H1 (cell line): ENCODE data around the gene KCNQ1. TPM values are rescaled to one million over a fixed set of nuclear protein-coding genes. Genes with fewer than 3 reads are reported as not detected.

Source experiments
- CTCF ChIA-PET: fragments of 300-600 bp; sonication (Branson Sonifier 250); formaldehyde crosslinking; loops from one replicate; lab custom pipeline; 2021; ENCODE audit not compliant: partially characterized antibody; lab: Charles Lee
- POLR2A ChIA-PET: fragments of 300-600 bp; sonication (Branson Sonifier 250); formaldehyde crosslinking; loops from one replicate; lab custom pipeline; 2021; ENCODE audit warnings: inconsistent platforms; ENCODE audit not compliant: partially characterized antibody; lab: Charles Lee
- DNase-seq, 2 experiments: peaks; one replicate each; pipeline versions ENCODE4 v3.0.0 to v3.0.0-alpha.2; 2010 to 2022; ENCODE audit warnings: low spot score in 2 of 2, low read depth in 1 of 2, mixed read lengths in 1 of 2
- FAIRE-seq: peaks from 2 replicates; lab custom pipeline; 2011; peaks lifted over from hg19 to GRCh38; lab: Jason Lieb, UNC
- H2AFZ ChIP-seq: 2 replicates; pipeline ENCODE4 v1.8.1; 2012; ENCODE audit warnings: low read length, inconsistent platforms
- H2AK5ac ChIP-seq: 2 replicates; pipeline ENCODE4 v1.6.1; 2013; ENCODE audit warnings: low read depth, low read length
- H2BK120ac ChIP-seq: replicated peaks from 2 replicates; pipeline ENCODE3; 2013; ENCODE audit warnings: low read depth, low read length, inconsistent platforms
- H2BK12ac ChIP-seq: 2 replicates; pipeline ENCODE4 v1.6.1; 2013; ENCODE audit warnings: low read depth, low read length
- H2BK15ac ChIP-seq: 2 replicates; pipeline ENCODE4 v1.6.1; 2013; ENCODE audit warnings: low read length
- H2BK20ac ChIP-seq: 2 replicates; pipeline ENCODE4 v1.6.1; 2013; ENCODE audit warnings: low read length
- H2BK5ac ChIP-seq: 2 replicates; pipeline ENCODE4 v1.6.1; 2013; ENCODE audit warnings: low read depth, low read length
- H3K14ac ChIP-seq: 2 replicates; pipeline ENCODE4 v1.6.1; 2013; ENCODE audit warnings: inconsistent platforms; ENCODE audit not compliant: insufficient read length
- H3K18ac ChIP-seq: 2 replicates; pipeline ENCODE4 v1.6.1; 2013; ENCODE audit warnings: low read length; ENCODE audit errors: extremely low read depth
- H3K23ac ChIP-seq: 2 replicates; pipeline ENCODE4 v1.6.1; 2013; ENCODE audit warnings: inconsistent platforms; ENCODE audit not compliant: insufficient read length
- H3K23me2 ChIP-seq: 2 replicates; pipeline ENCODE4 v1.6.1; 2013; ENCODE audit warnings: low read depth, low read length
- H3K27ac ChIP-seq: 2 replicates; pipeline ENCODE4 v1.6.1; 2011; ENCODE audit warnings: low read depth, low read length, inconsistent platforms
- H3K27me3 ChIP-seq, 4 experiments: replicated peaks in 1 of 4; 1 replicate in 1 of 4; 2 replicates in 3 of 4; pipeline versions ENCODE4 v1.6.1 to v1.8.1; 2011 to 2013; ENCODE audit warnings: low read length in 3 of 4, mild to moderate bottlenecking in 3 of 4, inconsistent platforms in 2 of 4, mixed read lengths in 2 of 4, moderate library complexity in 1 of 4; ENCODE audit not compliant: control insufficient read depth in 3 of 4, insufficient read depth in 3 of 4; ENCODE audit errors: extremely low read depth in 1 of 4
- H3K36me3 ChIP-seq, 4 experiments: 2 replicates each; pipeline versions ENCODE4 v1.6.1 to v1.8.1; 2011 to 2013; ENCODE audit warnings: mild to moderate bottlenecking in 4 of 4, low read length in 3 of 4, moderate library complexity in 2 of 4, control low read depth in 1 of 4, inconsistent platforms in 1 of 4; ENCODE audit not compliant: insufficient read depth in 4 of 4, control insufficient read depth in 2 of 4
- H3K4ac ChIP-seq: replicated peaks from 2 replicates; pipeline ENCODE3; 2013; ENCODE audit warnings: low read length, low read depth, mixed read lengths, inconsistent platforms; ENCODE audit not compliant: insufficient read length
- H3K4me1 ChIP-seq, 4 experiments: replicated peaks in 1 of 4; 1 replicate in 1 of 4; 2 replicates in 3 of 4; pipeline versions ENCODE4 v1.6.1 to v1.8.1; 2011 to 2013; ENCODE audit warnings: low read length in 3 of 4, inconsistent platforms in 2 of 4, mixed read lengths in 1 of 4; ENCODE audit not compliant: insufficient read depth in 4 of 4, control insufficient read depth in 3 of 4
- H3K4me2 ChIP-seq, 2 experiments: 2 replicates each; pipeline versions ENCODE4 v1.6.1 to v1.8.1; 2011 to 2013; ENCODE audit warnings: low read depth in 2 of 2, low read length in 2 of 2, control low read depth in 1 of 2, inconsistent platforms in 1 of 2, mild to moderate bottlenecking in 1 of 2; ENCODE audit not compliant: insufficient read depth in 1 of 2
- H3K4me3 ChIP-seq, 4 experiments: fragments of 200-600, 300-600 bp in 1 of 4; sonication (generic), shearing (Covaris generic), sonication (Bioruptor Twin) in 1 of 4; 2 replicates each; pipeline versions ENCODE4 v1.5.1 to v1.8.1; 2011 to 2016; ENCODE audit warnings: low read length in 4 of 4, low read depth in 3 of 4, control low read depth in 2 of 4, inconsistent platforms in 2 of 4, mild to moderate bottlenecking in 2 of 4, mixed read lengths in 1 of 4, moderate library complexity in 1 of 4; ENCODE audit not compliant: insufficient read depth in 2 of 4; ENCODE audit errors: extremely low read depth in 1 of 4
- H3K56ac ChIP-seq: replicated peaks from 2 replicates; pipeline ENCODE3; 2013; ENCODE audit warnings: low read depth, mild to moderate bottlenecking, mixed read lengths, low read length, inconsistent platforms; ENCODE audit not compliant: insufficient read length
- H3K79me1 ChIP-seq: 2 replicates; pipeline ENCODE4 v1.6.1; 2013; ENCODE audit warnings: low read depth, low read length, control low read depth
- H3K79me2 ChIP-seq, 2 experiments: 2 replicates each; pipeline versions ENCODE4 v1.6.1 to v1.8.1; 2012 to 2013; ENCODE audit warnings: low read length in 2 of 2, mild to moderate bottlenecking in 2 of 2, inconsistent platforms in 1 of 2; ENCODE audit not compliant: insufficient read depth in 2 of 2, control insufficient read depth in 1 of 2
- H3K9ac ChIP-seq, 4 experiments: replicated peaks in 1 of 4; 1 replicate in 1 of 4; 2 replicates in 3 of 4; pipeline versions ENCODE4 v1.6.1 to v1.8.1; 2011 to 2013; ENCODE audit warnings: low read depth in 3 of 4, low read length in 3 of 4, control low read depth in 2 of 4, mild to moderate bottlenecking in 2 of 4, moderate library complexity in 2 of 4, inconsistent platforms in 1 of 4; ENCODE audit errors: extremely low read depth in 1 of 4
- H3K9me3 ChIP-seq, 2 experiments: 2 replicates each; pipeline versions ENCODE4 v1.6.1 to v1.8.1; 2012 to 2013; ENCODE audit warnings: mild to moderate bottlenecking in 2 of 2, moderate library complexity in 2 of 2, control low read depth in 1 of 2, inconsistent platforms in 1 of 2, low read depth in 1 of 2, low read length in 1 of 2, mixed read lengths in 1 of 2; ENCODE audit not compliant: insufficient read depth in 2 of 2
- H4K20me1 ChIP-seq, 2 experiments: replicated peaks in 1 of 2; 2 replicates each; pipeline versions ENCODE3 to v1.8.1; 2011 to 2013; ENCODE audit warnings: inconsistent platforms in 2 of 2, low read length in 2 of 2, mild to moderate bottlenecking in 1 of 2; ENCODE audit not compliant: insufficient read depth in 2 of 2, control insufficient read depth in 1 of 2
- H4K5ac ChIP-seq: 2 replicates; pipeline ENCODE4 v1.6.1; 2013; ENCODE audit warnings: low read length, low read depth, mixed read lengths, inconsistent platforms; ENCODE audit not compliant: insufficient read length
- H4K8ac ChIP-seq: 2 replicates; pipeline ENCODE4 v1.8.0; 2013; ENCODE audit warnings: mild to moderate bottlenecking, moderate library complexity, low read length, inconsistent platforms; ENCODE audit not compliant: insufficient read depth; ENCODE audit errors: extremely low read depth
- H4K91ac ChIP-seq: replicated peaks from 2 replicates; pipeline ENCODE3; 2013; ENCODE audit warnings: low read length, mixed read lengths, inconsistent platforms; ENCODE audit not compliant: insufficient read length
- CHD1 ChIP-seq: IDR thresholded peaks from 2 replicates; pipeline ENCODE4 v1.6.1; 2012; ENCODE audit warnings: low read depth, low read length, improper control_type of control experiment
- EP300 ChIP-seq, 2 experiments: IDR thresholded peaks; 1 replicate in 1 of 2; 2 replicates in 1 of 2; pipeline ENCODE4 v1.6.1; 2011 to 2012; ENCODE audit warnings: low read depth in 2 of 2, low read length in 2 of 2, mild to moderate bottlenecking in 2 of 2, borderline replicate concordance in 1 of 2, inconsistent platforms in 1 of 2, moderate library complexity in 1 of 2
- FOSL1 ChIP-seq: IDR thresholded peaks from 2 replicates; pipeline ENCODE4 v1.6.1; 2011; ENCODE audit warnings: mild to moderate bottlenecking, low read depth, low read length, moderate library complexity; ENCODE audit not compliant: insufficient read depth
- GTF2F1 ChIP-seq: IDR thresholded peaks from 2 replicates; pipeline ENCODE4 v1.6.1; 2012; ENCODE audit warnings: low read depth, low read length, improper control_type of control experiment, borderline replicate concordance
- HDAC6 ChIP-seq: IDR thresholded peaks from one replicate; pipeline ENCODE4 v1.7.1; 2012; ENCODE audit warnings: low read depth, mild to moderate bottlenecking, inconsistent platforms, low read length, moderate library complexity
- MAFK ChIP-seq: IDR thresholded peaks from 2 replicates; pipeline ENCODE4 v1.6.1; 2012; ENCODE audit warnings: low read depth, mild to moderate bottlenecking, improper control_type of control experiment, low read length
- SUZ12 ChIP-seq: fragments of 200-600 bp; sonication (generic); IDR thresholded peaks from 2 replicates; pipeline ENCODE4 v1.6.1; 2012; ENCODE audit warnings: mild to moderate bottlenecking, inconsistent platforms, low read length, moderate library complexity, mixed read lengths
- WGBS, 2 experiments: shearing (Covaris generic) in 1 of 2; methylation state at CpG; one replicate each; pipeline versions ENCODE4 v1.1.6 to v1.1.7; 2013 to 2015; ENCODE audit warnings: low lambda C conversion rate in 2 of 2, mixed read lengths in 2 of 2, inconsistent platforms in 1 of 2, low coverage in 1 of 2, missing lambda C conversion rate in 1 of 2; ENCODE audit not compliant: insufficient replicate concordance in 2 of 2, insufficient coverage in 1 of 2, insufficient read length in 1 of 2; ENCODE audit errors: extremely low coverage in 1 of 2, missing lambda C conversion rate in 1 of 2; 5-methylcytosine and 5-hydroxymethylcytosine counted together
- polyA plus RNA-seq, 7 experiments: library from polyadenylated mRNA; depleted of rRNA in 3 of 7; stranded (reverse) in 5 of 7; unstranded in 2 of 7; fragments of >200 nt in 5 of 7; fragments of 200-250 nt in 2 of 7; gene quantifications; 1 replicate in 5 of 7; 2 replicates in 1 of 7; 4 replicates in 1 of 7; pipeline versions ENCODE4 v1.2.1 to v1.2.3, GENCODE V29; 2011 to 2013; ENCODE audit warnings: missing spikeins in 2 of 7, mixed read lengths in 2 of 7
- total RNA-seq: library from RNA; stranded (reverse); fragmentation: NEBNext Ultra II Directional; extraction: Animal tissue kit (Norgen Biotek cat#: 25700); gene quantifications from 2 replicates; pipeline ENCODE4 v1.2.1, GENCODE V29; 2021
- TF ChIP-seq, protein P1 (sequence below), 3 experiments: IDR thresholded peaks; 1 replicate in 2 of 3; 2 replicates in 1 of 3; pipeline versions ENCODE4 v1.5.1 to v1.6.1; 2011; ENCODE audit warnings: low read length in 3 of 3, mild to moderate bottlenecking in 3 of 3, inconsistent platforms in 2 of 3, low read depth in 1 of 3, moderate library complexity in 1 of 3; ENCODE audit not compliant: insufficient read depth in 1 of 3; ENCODE audit errors: control extremely low read depth in 1 of 3

KCNQ1 gene
- total and polyA plus RNA-seq, 2 of the 8 experiments (the other 6 are each of a cell fraction or from before 2014, with no cell fraction given) = 1.9 to 2.0 TPM

DNA sequence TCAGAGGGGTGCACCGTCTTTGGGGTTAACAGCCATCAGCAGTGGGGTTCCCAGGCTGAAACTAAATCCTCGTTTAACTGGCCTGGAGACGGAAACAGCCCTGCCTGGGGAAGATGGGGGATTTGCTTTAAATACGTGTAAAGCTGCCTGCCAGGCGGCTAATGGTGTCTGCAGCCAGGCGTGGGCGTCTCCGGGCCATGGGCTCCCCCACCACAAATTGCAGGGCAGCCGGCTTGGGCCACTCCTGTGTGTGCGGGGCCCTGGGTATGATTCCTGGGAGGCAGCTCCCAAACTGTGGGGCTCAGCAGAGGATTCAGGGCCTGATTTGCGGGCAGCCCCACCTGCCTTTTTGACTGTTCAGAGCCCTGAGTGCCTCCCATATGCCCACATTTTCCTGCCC is 110.5 kb downstream of the KCNQ1 start:
- H2BK12ac ChIP-seq = no peak overlapping the region
- no peak for TF ChIP-seq GTF2F1
- no peak for TF ChIP-seq EP300 (IDR thresholded peaks at IDR 0.05; ENCODE audit: borderline replicate concordance in 1 of 2, low read depth in 2 of 2, low read length in 2 of 2)
- TF ChIP-seq CHD1 = no peak
- TF ChIP-seq, protein P1, sequence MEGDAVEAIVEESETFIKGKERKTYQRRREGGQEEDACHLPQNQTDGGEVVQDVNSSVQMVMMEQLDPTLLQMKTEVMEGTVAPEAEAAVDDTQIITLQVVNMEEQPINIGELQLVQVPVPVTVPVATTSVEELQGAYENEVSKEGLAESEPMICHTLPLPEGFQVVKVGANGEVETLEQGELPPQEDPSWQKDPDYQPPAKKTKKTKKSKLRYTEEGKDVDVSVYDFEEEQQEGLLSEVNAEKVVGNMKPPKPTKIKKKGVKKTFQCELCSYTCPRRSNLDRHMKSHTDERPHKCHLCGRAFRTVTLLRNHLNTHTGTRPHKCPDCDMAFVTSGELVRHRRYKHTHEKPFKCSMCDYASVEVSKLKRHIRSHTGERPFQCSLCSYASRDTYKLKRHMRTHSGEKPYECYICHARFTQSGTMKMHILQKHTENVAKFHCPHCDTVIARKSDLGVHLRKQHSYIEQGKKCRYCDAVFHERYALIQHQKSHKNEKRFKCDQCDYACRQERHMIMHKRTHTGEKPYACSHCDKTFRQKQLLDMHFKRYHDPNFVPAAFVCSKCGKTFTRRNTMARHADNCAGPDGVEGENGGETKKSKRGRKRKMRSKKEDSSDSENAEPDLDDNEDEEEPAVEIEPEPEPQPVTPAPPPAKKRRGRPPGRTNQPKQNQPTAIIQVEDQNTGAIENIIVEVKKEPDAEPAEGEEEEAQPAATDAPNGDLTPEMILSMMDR (IDR thresholded peaks at IDR 0.05; ENCODE audit: control extremely low read depth in 1 of 3, insufficient read depth in 1 of 3, low read depth in 1 of 3, low read length in 3 of 3) = no peak
- TF ChIP-seq MAFK = no peak
- no peak for TF ChIP-seq HDAC6
- TF ChIP-seq SUZ12 = no peak
- TF ChIP-seq FOSL1 = no peak
- POLR2A ChIA-PET = interaction anchor here (1.0 kb wide), 1 partner anchor 14 kb away, joined by 3 read pairs; no protein-coding TSS in a partner anchor

More for the DNA sequence above, 110.5 kb downstream of the KCNQ1 start:
- Histone ChIP-seq H4K8ac (peak overlapping the region; percentile 35; the same call in 1 of the 2 replicates), H3K79me2 (no peaks in the 10 kb centered on the region), H3K27me3 (peaks cover 13 to 79% (median 46%) of the 10 kb centered on the region in 4 experiments), H3K14ac (no peak overlapping the region), H3K79me1 (no peaks in the 10 kb centered on the region), H3K18ac (no peak overlapping the region), H4K91ac (no peak overlapping the region), H3K27ac (no peak overlapping the region), H3K36me3 (no peaks in the 10 kb centered on the region), H3K23ac (no peak overlapping the region), H2BK5ac (no peak overlapping the region), H4K20me1 (peaks cover 0 to 4% of the 10 kb centered on the region in 2 experiments), H3K4ac (no peak overlapping the region), H4K5ac (no peak overlapping the region), H3K23me2 (no peaks in the 10 kb centered on the region), H3K4me1 (no peaks in the 10 kb centered on the region), H3K4me3 (no peak overlapping the region), H3K9ac (no peak overlapping the region), H2BK20ac (no peak overlapping the region), H3K4me2 (no peak overlapping the region), H3K9me3 (peaks cover 0 to 3% of the 10 kb centered on the region in 2 experiments; a peak in 2 of 4 replicates), H2AFZ (no peak overlapping the region), H3K56ac (no peak overlapping the region), H2BK120ac (no peak overlapping the region), H2BK15ac (no peak overlapping the region), H2AK5ac (no peak overlapping the region)
- FAIRE-seq (no peak), DNase-seq (no peak)
- CTCF ChIA-PET = interaction anchor here (1.0 to 2.4 kb wide), 7 partner anchors 15 to 336 kb away, joined by 3 to 11 read pairs (median 6); no protein-coding TSS in a partner anchor
- 87% methylated on average over 10 of the region's 11 CpGs; no CpG with 5 or more reads in 1 of the 2 experiments for WGBS, 2 experiments
